DMS53 treated with DMSO at 0.1 percent for 48 hours (cell line): Measurements from ENCODE around the gene HNRNPA0.
"Not testable (repeated sequence)": the region's sequence is repeated elsewhere in the genome, so short reads cannot be mapped to it uniquely, and the experiment has no call there.

Experiments
- DNase-seq: peaks from one replicate; lab custom pipeline; 2025; ENCODE audit not compliant: unreplicated experiment; lab: John Stamatoyannopoulos, UW

The HNRNPA0 gene

GRCh38 chr5:137754188-137754960 lies at the start of gene HNRNPA0:
Gene HNRNPA0 (minus strand): TSS chr5:137754363. CDS start chr5:137754066, 297 bp downstream.
- peak; percentile 92 for DNase-seq

- DNase-seq, result no peak
Measured at GRCh38 chr5:137802282-137803210, 48.4 kb upstream of the HNRNPA0 start.

GRCh38 chr5:137800700-137801411 lies 46.7 kb upstream of the HNRNPA0 start:
- DNase-seq, result no peak

GRCh38 chr5:137796279-137796678 lies 42.1 kb upstream of the HNRNPA0 start:
- DNase-seq, result no peak

GRCh38 chr5:137794863-137795262 lies 40.7 kb upstream of the HNRNPA0 start:
- no peak for DNase-seq

GRCh38 chr5:137792303-137792702 lies 38.1 kb upstream of the HNRNPA0 start:
- peak; percentile 19 for DNase-seq

- no peak for DNase-seq
Measured at GRCh38 chr5:137791799-137792198, 37.6 kb upstream of the HNRNPA0 start.

GRCh38 chr5:137791387-137791786 lies 37.2 kb upstream of the HNRNPA0 start:
- no peak for DNase-seq

- DNase-seq, result not testable (repeated sequence)
Measured at GRCh38 chr5:137788560-137788959, 34.4 kb upstream of the HNRNPA0 start.

- no peak for DNase-seq
Measured at GRCh38 chr5:137782984-137783536, 28.9 kb upstream of the HNRNPA0 start.

- DNase-seq, result no peak
Measured at GRCh38 chr5:137782055-137782454, 27.9 kb upstream of the HNRNPA0 start.

GRCh38 chr5:137778772-137779564 lies 24.8 kb upstream of the HNRNPA0 start:
- DNase-seq, result peak; percentile 48

GRCh38 chr5:137767937-137768336 lies 13.8 kb upstream of the HNRNPA0 start:
- DNase-seq, result not testable (repeated sequence)

GRCh38 chr5:137761566-137761965 lies 7.4 kb upstream of the HNRNPA0 start:
- no peak for DNase-seq

- DNase-seq, result peak; percentile 77
Measured at GRCh38 chr5:137760719-137761516, 6.8 kb upstream of the HNRNPA0 start.

GRCh38 chr5:137760294-137760693 lies 6.1 kb upstream of the HNRNPA0 start:
- no peak for DNase-seq

GRCh38 chr5:137758715-137759306 lies 4.6 kb upstream of the HNRNPA0 start:
- no peak for DNase-seq

GRCh38 chr5:137758121-137758520 lies 4.0 kb upstream of the HNRNPA0 start:
- DNase-seq, result no peak

- no peak for DNase-seq
Measured at GRCh38 chr5:137757634-137758033, 3.5 kb upstream of the HNRNPA0 start.
